NCI-H446 treated with DMSO at 0.1 percent for 48 hours (cell line): ENCODE data around the gene PPA2.
A peak's percentile ranks its signal among the peaks of the same experiment; 100 is the strongest.
"Not testable (repeated sequence)": the region's sequence is repeated elsewhere in the genome, so short reads cannot be mapped to it uniquely, and the experiment has no call there.

Source experiments
- DNase-seq: peaks from one replicate; lab custom pipeline; 2025; lab: John Stamatoyannopoulos, UW

PPA2 gene

DNA sequence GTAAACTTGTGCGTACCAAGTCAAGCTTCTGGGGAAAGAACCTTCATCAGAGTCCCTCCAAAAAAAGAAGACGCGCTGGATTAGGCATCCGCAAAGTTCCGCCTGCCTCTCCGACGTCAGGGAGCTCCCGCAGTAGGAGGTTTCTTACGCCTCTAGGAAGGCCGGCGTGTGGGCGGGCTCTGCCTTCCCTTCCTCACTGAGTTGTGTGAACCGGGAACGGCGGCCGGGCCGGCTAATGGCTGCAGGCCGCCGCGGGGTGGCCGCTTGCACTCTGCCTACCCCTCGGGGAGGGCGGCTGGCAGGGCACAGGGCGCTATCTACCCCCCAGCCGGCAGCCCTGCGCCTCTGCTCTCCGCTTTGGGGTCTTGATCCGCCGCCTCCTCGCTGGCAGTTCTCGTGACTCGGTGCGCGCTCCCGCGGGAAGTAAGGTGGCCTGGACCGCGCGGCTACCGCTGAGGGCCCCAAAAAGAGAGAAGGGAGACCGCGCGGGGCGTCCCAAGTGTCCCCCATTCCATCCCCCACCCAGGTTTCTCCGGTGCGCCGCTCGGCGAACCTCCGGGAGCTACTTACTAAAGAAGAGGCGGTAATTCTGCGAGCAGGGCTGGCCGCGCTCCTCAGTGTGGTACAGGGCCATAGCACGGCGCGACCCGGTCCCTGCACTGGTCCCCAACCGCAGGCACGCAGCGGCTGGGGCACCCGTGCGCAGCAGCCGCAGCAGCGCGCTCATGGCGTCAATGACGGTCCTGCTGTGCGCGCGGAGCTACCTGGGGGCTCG is at the start of gene PPA2:
Gene PPA2 (minus strand): TSS at position 739 of the 775 bp plus-strand sequence. CDS start 12 bp downstream, at position 727.
- DNase-seq: peak; percentile 61

DNA sequence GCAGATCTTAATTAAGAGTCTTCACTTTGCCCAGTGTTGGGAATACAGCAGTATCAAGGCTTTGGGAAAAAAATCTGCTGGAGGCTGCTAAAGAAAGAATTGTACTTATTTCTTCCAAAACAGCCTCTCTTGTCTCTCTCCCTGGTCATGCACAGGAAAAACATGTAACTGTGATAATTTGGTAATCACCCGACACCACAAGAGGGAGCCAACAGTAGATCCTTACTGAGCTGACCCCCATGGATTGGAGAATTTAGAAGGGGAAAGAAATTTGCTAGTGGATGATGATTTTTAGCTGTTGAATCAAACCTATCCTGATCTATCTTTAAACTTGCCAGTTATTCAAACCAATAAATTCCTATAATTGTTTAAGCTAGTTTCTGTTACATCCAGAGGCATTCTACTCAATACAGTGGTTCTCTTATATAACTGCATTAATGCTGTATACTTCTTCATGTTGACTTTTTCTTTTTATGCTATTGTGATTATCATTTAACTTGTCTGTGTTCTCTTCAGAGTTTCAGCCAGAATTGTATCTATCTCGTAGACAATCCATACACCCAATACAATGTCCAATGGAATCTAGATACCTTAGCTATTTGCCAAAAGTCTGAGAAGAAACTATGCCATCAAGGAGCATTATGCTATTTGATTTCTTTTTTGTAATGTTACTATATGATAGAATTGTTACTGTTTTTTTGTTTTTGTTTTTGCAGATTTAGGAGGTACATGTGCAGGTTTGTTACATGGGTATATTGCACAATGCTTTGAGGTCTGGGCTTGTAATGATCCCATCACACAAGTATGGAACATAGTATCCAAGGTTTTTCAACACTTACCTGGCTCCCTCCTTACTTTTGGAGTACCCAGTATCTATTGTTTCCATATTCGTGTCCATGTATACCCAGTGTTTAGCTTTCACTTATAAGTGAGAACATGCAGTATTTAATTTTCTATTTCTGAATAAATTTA is 47.2 kb upstream of the PPA2 start:
- peak; percentile 2 for DNase-seq

DNA sequence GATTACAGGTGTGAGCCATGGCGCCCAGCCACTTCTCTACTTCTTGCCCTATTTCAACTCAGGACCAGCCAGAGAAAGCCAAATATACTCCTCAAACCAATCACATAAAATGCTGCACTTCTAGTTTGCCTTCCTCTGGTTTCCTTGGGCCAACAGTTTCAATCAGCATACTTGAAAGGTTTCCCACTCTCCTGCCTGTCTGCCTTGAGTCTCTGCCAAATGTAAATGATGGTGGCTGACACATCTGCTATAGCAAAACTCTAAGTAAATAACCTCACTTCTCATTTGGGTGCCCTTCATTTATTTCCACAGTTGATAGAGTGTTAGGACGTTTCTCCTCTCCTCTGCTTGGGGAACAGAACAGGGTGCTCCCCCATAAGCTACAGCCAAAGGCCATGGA is 36.4 kb upstream of the PPA2 start:
- peak; percentile 70 for DNase-seq

DNA sequence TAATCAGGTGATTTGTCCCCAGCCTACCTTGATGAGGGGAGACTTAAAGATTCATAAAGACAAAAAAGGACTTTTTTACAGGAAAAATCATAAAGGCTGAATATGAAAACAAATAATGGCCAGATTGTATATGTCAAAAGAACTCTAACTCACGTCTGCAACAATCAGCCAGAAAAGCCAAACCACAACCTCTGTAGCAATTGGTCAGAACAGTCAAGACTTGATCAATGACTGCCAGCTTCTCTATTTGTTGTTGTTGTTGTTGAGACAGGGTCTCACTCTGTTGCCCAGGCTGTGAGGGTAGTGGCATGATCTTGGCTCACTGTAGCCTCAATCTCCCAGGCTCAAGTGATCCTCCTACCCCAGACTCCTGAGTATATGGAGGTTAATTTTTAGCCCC is 35.9 kb upstream of the PPA2 start:
- no peak for DNase-seq

DNA sequence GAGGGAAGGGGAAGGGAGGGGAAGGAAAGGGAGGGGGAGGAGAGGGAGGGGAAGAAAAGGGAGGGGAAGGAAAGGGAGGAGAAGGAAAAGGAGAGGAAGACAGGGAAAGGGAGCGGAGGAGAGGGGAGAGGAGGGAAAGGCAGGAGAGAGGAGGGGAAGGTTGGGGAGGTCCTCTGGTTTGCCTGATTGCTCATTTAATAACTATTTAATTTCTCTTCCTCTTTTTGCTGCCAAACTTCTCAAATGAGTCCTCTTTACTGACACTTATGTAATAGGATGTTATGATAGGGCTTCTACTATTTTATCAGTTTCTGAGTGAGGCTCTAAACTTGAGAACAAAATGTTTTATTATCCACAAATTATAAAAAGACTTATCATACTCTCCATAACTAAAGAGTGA is 35.4 kb upstream of the PPA2 start:
- no peak for DNase-seq

DNA sequence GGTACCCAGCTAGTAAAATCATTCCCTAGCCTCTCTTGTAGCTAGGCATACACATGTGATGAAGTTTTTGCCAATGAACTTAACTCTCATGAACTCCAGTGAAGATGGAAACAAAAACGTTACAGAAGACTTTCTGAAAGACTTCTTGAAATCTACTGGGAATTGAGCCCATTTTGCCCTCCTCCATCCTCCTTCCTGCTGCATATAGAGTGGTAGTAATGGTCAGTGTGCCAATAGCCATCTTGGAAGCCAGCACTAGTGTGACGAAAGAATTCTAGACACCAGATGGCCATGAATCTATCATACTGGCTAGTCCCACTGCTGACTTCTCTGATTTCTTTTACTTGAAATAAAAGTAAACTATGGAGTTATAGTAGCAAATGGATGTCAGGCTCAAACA is 30.9 kb upstream of the PPA2 start:
- DNase-seq: peak; percentile 52

DNA sequence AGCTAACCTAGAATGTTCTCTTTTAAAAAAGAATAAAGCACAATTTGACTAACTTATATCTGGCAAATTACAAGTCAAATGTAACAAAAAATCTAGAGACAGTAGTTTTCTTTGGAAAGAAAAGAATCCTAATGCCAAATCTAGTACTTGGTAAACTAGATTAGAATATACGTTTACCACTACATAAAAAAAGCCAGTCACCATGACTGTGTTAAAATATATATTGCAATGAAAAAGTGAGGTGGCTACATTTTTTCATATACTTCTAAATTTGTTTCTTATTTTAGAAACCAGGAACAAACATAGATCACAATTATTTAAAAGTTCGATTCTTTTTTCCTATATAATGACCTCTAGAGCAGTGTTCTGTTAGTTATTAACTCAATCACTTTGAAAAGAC is 29.6 kb upstream of the PPA2 start:
- no peak for DNase-seq

DNA sequence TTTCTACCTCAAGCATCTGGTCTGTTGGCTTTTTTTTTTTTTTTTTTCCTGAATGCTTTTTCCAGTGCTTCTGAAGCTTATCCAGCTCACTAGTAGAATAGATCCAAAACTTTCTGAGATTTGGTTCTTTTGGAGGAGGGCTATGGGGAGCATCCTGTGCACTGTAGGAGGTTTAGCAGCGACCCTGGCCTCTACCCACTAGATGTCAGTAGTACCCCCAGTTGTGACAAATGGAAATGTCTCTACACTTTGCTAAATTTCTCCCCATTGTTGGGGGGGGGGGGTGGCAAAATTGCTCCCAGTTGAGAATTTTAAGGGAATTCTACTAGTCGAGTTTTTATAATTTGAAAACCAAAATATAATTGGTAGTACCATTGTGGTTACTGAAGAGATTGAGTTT is 23.0 kb upstream of the PPA2 start:
- no peak for DNase-seq

DNA sequence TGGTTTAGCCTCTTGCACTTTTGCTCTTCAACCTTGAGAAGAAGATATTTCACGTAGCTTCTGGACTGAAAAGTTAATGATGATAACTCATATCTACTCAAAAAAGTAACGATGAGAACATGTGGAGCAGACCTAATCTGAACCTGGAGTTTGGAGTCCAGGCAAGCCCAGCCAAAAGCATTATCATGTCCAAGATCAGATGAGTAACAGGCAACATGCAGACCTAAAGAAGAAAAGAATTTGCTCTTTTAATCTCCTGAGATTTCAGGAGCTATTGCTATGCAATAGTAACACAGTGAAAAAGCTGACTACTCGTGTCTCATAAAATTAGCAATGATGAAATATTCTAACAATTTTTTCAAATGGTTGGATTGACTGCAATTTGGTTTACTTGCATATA is 21.8 kb upstream of the PPA2 start:
- no peak for DNase-seq

DNA sequence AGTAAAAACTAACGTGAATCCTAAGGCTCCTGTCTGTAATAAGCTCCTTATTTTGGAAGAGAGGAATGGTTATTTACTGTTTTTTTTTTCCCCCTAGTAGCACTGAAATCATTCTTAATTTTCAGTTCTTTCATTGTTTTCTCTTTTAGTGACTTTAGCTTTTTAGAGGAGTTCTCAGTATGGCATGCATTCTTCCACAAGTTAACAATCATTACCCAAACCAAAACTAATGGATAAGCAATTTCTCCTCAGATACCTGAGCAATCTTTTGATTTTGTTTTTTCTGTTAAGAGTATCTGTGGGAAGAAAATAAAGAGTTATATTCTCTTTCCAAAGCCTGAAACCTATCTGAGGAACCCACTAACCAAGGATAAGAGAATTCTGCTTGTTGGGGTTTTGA is 16.7 kb upstream of the PPA2 start:
- DNase-seq: no peak

DNA sequence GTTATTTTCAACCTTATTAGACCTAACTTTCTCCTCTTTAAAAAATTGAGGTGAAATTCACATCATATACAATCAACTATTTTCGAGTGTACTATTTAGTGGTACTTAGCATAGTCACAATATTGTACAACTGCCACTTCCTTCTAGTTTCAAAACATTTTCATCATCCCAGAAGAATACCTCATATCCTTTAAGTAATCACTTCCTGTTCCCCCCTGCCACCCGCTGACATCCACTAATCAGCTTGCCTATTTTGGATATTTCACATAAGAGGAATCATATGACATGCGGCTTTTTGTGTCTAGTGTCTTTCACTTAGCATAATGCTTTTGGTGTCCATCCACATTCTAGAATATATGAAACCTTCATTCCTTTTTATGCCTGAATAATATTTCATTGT is 10.0 kb upstream of the PPA2 start:
- DNase-seq: no peak

DNA sequence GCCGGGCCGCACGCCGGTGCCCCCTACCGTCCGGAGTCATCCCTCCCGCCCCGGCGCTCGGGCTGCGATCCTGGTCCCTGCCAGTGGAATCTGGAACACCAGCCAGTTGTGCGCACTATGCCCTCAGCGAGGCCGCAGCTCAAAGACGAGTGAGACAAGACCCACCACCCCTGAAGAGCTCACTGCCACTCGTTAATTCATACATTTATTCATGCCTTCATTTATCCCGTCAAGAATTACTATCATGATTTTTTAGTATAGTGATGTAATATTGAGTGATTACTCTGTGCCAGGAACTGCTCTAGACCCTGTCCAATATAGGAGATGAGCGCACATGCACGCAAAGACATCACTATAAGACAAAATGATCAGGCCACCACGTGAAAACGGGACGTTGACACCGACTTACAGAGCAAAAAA is 247 bp upstream of the PPA2 start:
- DNase-seq: no peak

DNA sequence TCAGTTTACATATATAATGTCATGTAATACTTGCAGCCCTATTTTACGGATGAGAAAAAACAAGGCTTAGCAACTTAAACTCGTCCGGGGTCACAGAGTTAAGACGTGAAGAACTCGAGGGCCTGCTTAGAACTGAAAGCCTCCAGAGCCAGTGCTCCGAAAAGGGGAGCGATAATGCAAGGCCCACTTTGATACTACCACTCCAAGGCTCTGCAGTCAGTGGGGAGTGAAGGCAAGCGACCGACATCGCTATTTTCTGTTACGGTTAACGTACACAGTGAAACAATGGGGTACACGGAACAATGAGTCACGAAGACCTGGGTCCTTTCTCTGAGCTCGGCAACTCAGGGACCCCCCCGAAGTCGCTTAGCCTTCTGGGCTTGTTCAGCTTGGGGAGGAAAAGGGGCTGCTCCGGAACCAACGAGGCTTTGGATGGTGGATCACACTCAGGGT is 965 bp downstream of the PPA2 start:
- DNase-seq: no peak

DNA sequence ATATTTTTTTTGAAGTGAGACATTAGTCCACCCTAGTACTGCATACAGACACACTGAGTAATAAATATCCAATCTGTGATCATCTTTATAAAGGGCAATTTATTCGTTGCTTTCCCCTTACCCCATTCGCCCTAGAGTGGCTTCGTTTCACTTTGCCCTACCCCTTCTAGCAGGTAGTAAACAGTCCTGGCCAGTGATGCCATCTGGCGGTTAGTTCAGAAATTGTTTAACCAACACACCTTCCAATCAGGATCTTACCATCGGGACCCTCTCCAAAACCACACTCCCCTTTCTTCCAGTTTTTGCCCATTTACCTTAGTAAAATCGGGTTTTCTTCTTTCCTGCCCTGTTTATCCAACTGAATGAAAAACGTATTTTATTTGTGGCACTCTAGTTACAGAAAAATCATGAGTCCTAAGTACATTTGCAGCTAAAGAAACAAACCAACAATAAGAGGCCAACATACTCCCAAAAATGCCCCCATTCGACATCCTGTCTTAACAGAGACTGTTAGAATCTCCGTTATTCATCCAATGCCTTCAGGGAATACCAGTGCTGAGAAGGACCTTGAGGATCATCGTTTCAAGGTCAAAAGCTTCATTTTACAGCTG is 2.2 kb downstream of the PPA2 start:
- peak; percentile 47 for DNase-seq

DNA sequence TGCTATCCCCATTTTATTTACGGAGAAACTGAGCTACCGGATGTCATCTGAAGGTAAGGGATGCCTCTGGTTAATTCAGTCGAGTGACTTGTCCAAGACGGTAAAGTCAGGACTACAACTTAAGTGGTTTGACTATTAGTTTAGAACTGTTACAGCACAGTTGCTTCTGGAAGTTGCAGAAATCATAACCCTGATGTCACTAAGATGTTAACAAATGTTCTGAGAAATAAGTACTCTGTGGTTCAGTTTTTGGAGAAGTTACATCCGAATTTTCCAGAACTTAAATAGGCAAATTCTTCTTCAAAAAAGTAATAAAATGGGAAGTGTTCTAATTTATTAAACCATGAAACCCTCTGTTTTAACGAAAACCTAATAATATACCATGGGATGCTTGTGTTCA is 3.1 kb downstream of the PPA2 start:
- no peak for DNase-seq

DNA sequence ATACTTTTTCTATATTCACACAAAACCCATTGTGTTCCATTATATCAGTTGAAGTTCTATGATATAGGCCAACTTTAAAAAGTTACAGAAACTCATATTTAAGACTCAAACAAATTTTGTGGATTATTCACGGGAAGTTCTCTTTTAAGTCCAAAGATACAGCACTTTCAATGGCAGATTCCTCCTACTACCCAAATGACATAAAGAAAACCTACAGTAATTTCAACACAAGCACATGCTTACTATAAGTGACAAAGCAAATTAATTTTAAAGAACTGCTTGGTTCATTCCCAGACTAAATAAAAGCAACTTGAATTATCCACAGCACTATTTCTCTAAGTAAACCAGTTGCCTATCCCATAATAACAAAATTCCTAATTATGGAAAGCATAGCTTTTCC is 4.1 kb downstream of the PPA2 start:
- no peak for DNase-seq

DNA sequence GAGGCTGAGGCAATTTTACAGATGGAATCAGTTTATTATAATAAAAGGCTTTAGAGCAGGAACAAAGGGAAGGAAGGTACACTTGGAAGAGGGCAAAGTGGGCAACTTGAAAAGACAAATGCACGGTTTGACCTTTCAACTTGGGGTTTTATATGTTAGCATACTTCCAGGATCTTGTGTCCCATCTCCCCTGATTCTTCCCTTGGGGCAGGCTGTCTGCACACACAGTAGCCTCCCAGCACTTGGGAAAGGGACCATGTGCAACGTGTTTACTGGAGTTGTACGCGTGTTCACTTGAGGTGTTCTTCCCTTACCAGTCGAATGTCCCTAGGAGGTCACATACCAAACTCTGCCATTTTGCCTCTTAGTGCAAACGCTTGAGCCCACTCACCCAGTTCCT is 7.3 kb downstream of the PPA2 start:
- no peak for DNase-seq

DNA sequence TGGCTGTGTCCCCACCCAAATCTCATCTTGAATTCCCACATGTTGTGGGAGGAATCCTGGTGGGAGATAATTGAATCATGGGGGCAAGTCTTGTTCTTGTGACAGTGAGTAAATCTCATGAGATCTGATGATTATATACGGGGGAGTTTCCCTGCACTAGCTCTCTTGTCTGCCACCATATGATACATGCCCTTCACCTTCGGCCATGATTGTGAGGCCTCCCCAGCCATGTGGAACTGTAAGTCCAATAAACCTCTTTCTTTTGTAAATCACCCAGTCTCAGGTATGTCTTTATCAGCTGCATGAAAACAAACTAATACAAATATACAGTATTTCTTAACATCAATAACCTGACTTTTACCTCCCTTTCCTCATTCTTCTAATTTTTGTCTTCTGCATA is 9.3 kb downstream of the PPA2 start:
- not testable (repeated sequence) for DNase-seq

DNA sequence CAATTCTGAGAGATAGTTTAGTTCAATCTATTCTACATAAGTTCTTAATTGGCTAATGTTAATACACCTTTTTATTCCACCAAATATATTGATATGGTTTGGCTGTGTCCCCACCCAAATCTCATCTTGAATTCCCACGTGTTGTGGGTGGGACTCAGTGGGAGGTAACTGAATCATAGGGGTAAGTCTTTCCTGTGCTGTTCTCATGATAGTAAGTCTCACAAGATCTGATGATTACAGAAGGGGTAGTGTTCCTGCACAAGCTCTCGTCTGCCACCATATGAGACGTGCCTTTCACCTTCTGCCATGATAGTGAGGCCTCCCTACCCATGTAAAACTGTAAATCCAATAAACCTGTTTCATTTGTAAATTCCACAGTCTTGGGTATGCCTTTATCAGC is 11.3 kb downstream of the PPA2 start:
- no peak for DNase-seq

DNA sequence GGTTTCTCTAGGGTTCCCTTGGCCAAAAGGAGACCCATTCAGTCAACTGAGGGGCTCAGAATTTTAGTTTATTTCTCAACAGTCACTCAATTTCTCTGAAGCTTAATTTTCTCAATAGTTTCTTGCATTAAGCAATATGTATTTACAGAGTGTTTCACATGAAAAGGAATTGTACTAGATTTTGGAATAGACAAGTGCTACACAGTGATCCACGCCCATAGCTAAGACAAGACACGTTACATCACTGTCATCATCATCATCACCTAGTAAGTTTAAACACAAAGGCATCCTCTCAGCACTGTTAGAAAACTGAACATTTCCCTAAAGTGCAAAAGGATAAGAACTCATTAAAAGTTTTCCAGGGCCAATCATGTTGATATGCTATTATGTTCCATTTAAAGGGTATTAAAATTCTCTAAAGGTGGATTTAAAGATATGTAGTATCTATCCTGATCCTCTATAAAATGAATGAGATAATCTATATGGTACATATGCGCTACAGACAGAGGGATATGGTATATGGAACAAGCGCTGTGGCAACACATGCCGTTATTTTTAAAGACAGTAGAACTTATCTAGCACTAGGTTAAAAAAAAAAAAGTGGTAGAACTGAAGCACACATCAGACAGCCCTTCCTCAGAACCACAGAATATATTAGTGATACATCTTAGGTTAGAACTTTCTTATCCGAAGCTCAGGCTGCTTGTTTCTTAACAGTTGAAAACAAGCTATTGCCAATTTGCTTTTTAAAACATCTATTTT is 12.1 kb downstream of the PPA2 start:
- no peak for DNase-seq

DNA sequence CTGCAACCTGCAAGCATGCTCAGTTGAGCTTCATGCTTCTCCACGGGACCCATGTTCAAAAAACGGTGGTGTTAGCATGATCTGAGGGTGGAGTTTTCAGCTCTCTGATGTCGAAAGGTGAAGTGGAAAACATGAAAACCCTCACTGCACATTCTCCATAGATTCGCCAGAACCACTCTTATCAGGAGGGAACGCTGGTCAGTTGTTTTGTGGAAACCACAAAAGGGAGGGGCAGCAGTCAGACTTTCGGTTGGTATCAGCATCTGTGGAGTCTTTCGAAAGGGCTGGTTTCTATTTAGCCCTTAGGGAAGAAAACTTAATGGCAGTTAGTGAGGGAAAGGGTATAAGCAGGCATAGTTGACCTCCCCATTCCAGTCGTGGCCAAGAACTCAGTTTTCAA is 12.6 kb downstream of the PPA2 start:
- DNase-seq: no peak

DNA sequence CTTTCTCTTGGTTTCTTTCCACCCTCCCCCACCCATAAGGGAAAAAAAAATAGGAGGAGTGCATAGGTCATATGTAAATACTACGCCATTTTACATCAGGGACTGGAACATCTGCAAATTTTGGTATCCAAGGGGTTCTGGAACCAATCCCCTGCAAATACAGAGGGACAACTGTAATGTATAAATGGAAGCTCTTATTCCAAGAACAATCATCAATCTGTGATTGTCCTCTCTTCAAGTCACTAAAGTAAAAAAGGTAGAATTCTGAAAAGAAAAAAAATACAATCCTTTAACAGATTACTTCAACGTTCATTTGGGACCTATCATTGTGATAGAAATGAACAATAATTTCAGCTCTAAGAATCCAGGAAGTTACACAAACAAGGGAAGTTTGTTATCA is 13.6 kb downstream of the PPA2 start:
- no peak for DNase-seq
